NOMO-1 treated with dmso at 0.1 percent for 144 hours (cell line): Measurements from ENCODE around the gene TCERG1L.
"Not testable (repeated sequence)": the region's sequence is repeated elsewhere in the genome, so short reads cannot be mapped to it uniquely, and the experiment has no call there.

ENCODE experiments used
- DNase-seq: peaks from one replicate; lab custom pipeline; 2025; ENCODE audit not compliant: unreplicated experiment; lab: John Stamatoyannopoulos, UW

The TCERG1L gene

GRCh38 chr10:131090761-131091661 lies 220.5 kb downstream of the TCERG1L start:
- no peak for DNase-seq

- no peak for DNase-seq
Measured at GRCh38 chr10:131089861-131090260, 221.7 kb downstream of the TCERG1L start.

- DNase-seq = no peak
Measured at GRCh38 chr10:131089150-131089549, 222.4 kb downstream of the TCERG1L start.

- DNase-seq = no peak
Measured at GRCh38 chr10:131088619-131089018, 222.9 kb downstream of the TCERG1L start.

GRCh38 chr10:131087464-131088215 lies 223.9 kb downstream of the TCERG1L start:
- DNase-seq = no peak

GRCh38 chr10:131086511-131086910 lies 225.0 kb downstream of the TCERG1L start:
- DNase-seq = no peak

GRCh38 chr10:131086094-131086493 lies 225.4 kb downstream of the TCERG1L start:
- DNase-seq = no peak

GRCh38 chr10:131085091-131085860 lies 226.2 kb downstream of the TCERG1L start:
- no peak for DNase-seq

- DNase-seq = no peak
Measured at GRCh38 chr10:131084791-131085090, 226.8 kb downstream of the TCERG1L start.

GRCh38 chr10:131083915-131084790 lies 227.4 kb downstream of the TCERG1L start:
- DNase-seq = no peak

- DNase-seq = no peak
Measured at GRCh38 chr10:131082991-131083481, 228.5 kb downstream of the TCERG1L start.

GRCh38 chr10:131082201-131082850 lies 229.2 kb downstream of the TCERG1L start:
- no peak for DNase-seq

GRCh38 chr10:131081786-131082185 lies 229.7 kb downstream of the TCERG1L start:
- DNase-seq = no peak

- DNase-seq = no peak
Measured at GRCh38 chr10:131081376-131081775, 230.1 kb downstream of the TCERG1L start.

GRCh38 chr10:131080571-131080970 lies 230.9 kb downstream of the TCERG1L start:
- no peak for DNase-seq

GRCh38 chr10:131079314-131079713 lies 232.2 kb downstream of the TCERG1L start:
- DNase-seq = no peak

GRCh38 chr10:131078882-131079280 lies 232.6 kb downstream of the TCERG1L start:
- DNase-seq = not testable (repeated sequence)

- no peak for DNase-seq
Measured at GRCh38 chr10:131078131-131078881, 233.2 kb downstream of the TCERG1L start.

GRCh38 chr10:131077724-131078123 lies 233.8 kb downstream of the TCERG1L start:
- no peak for DNase-seq
